ENCODE results near the gene PIGH. TPM values are rescaled to one million over a fixed set of nuclear protein-coding genes. Genes with fewer than 3 reads are reported as not detected.

The PIGH gene
- total and polyA plus RNA-seq, 11 donors: 8.0 to 30.0 (median 11.4) TPM

- Histone ChIP-seq H3K9me3 (no peaks in the 10 kb centered on the region), H3K4me1 (no peaks in the 10 kb centered on the region), H3K27me3 (no peaks in the 10 kb centered on the region), H3K4me3 (no peak overlapping the region), H3K27ac (no peak overlapping the region), H3K36me3 (peaks cover 0 to 6% (median 0%) of the 10 kb centered on the region in 9 donors)
- intact Hi-C loops (cut with DNase I): loop anchor here in 1 of 10 donors (10.0 kb wide), 1 partner anchor 53 kb away; no protein-coding TSS in a partner anchor
- no peak for TF ChIP-seq CTCF (IDR thresholded peaks at IDR 0.05)
- no peak for TF ChIP-seq POLR2A (IDR thresholded peaks at IDR 0.05)
- ATAC-seq (no peak), DNase-seq (no peak)
- WGBS, 4 donors: 74 to 83% (median 80%) methylated on average over 10 to 16 of the region's 16 CpGs
Observed at GRCh38 chr14:67577909-67578749, 21.9 kb downstream of the PIGH start.

GRCh38 chr14:67577181-67577808 lies 22.8 kb downstream of the PIGH start:
- no peak overlapping the region for H3K4me3 ChIP-seq
- no peaks in the 10 kb centered on the region for H3K4me1 ChIP-seq
- peaks cover 0 to 3% (median 0%) of the 10 kb centered on the region in 9 donors for H3K36me3 ChIP-seq
- ATAC-seq: no peak
- WGBS, 4 donors: 75 to 83% (median 80%) methylated on average over 13 of the region's 13 CpGs
- DNase-seq: no peak
- no peaks in the 10 kb centered on the region for H3K27me3 ChIP-seq
- TF ChIP-seq POLR2A (IDR thresholded peaks at IDR 0.05) (no peak), CTCF (IDR thresholded peaks at IDR 0.05) (no peak)
- intact Hi-C loops (cut with DNase I): loop anchor here in 1 of 10 donors (10.0 kb wide), 1 partner anchor 52 kb away; no protein-coding TSS in a partner anchor
- no peak overlapping the region for H3K27ac ChIP-seq
- no peaks in the 10 kb centered on the region for H3K9me3 ChIP-seq

- no peak overlapping the region for H3K4me3 ChIP-seq
- ATAC-seq (no peak), DNase-seq (no peak)
- H3K27ac ChIP-seq: no peak overlapping the region
- no peaks in the 10 kb centered on the region for H3K27me3 ChIP-seq
- H3K4me1 ChIP-seq: no peaks in the 10 kb centered on the region
- no peaks in the 10 kb centered on the region for H3K9me3 ChIP-seq
- TF ChIP-seq POLR2A (IDR thresholded peaks at IDR 0.05): no peak
- TF ChIP-seq CTCF (IDR thresholded peaks at IDR 0.05): no peak
- H3K36me3 ChIP-seq: peaks cover 0 to 3% (median 0%) of the 10 kb centered on the region in 9 donors
- 85 to 93% (median 91%) methylated on average over 7 of the region's 7 CpGs for WGBS, 4 donors
- intact Hi-C loops (cut with DNase I): loop anchor here in 1 of 10 donors (10.0 kb wide), 1 partner anchor 52 kb away; no protein-coding TSS in a partner anchor
Observed at GRCh38 chr14:67576216-67576955, 23.7 kb downstream of the PIGH start.
